ENCODE data around the gene FNDC7. TPM values are rescaled to one million over a fixed set of nuclear protein-coding genes. Genes with fewer than 3 reads are reported as not detected.
"Not testable (repeated sequence)": the region's sequence is repeated elsewhere in the genome, so short reads cannot be mapped to it uniquely, and the experiment has no call there.

Gene FNDC7
- not detected for total RNA-seq

- no peak for DNase-seq (ENCODE audit: low spot score in 2 of 2)
- intact Hi-C loops (cut with DNase I; ENCODE audit: low total_unique reads) = no loop called here
- Histone ChIP-seq H3K4me1 (no peaks in the 10 kb centered on the region), H3K27me3 (no peaks in the 10 kb centered on the region), H3K36me3 (no peaks in the 10 kb centered on the region), H3K27ac (no peak within 1 kb of the TSS), H3K4me3 (no peak within 1 kb of the TSS), H3K9me3 (no peaks in the 10 kb centered on the region)
- TF ChIP-seq POLR2AphosphoS5 (IDR thresholded peaks at IDR 0.05) (no peak), POLR2A (IDR thresholded peaks at IDR 0.05) (no peak)
- TF ChIP-seq, protein P1, sequence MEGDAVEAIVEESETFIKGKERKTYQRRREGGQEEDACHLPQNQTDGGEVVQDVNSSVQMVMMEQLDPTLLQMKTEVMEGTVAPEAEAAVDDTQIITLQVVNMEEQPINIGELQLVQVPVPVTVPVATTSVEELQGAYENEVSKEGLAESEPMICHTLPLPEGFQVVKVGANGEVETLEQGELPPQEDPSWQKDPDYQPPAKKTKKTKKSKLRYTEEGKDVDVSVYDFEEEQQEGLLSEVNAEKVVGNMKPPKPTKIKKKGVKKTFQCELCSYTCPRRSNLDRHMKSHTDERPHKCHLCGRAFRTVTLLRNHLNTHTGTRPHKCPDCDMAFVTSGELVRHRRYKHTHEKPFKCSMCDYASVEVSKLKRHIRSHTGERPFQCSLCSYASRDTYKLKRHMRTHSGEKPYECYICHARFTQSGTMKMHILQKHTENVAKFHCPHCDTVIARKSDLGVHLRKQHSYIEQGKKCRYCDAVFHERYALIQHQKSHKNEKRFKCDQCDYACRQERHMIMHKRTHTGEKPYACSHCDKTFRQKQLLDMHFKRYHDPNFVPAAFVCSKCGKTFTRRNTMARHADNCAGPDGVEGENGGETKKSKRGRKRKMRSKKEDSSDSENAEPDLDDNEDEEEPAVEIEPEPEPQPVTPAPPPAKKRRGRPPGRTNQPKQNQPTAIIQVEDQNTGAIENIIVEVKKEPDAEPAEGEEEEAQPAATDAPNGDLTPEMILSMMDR (IDR thresholded peaks at IDR 0.05) = no peak
Measured at GRCh38 chr1:108712606-108713150, at the start of gene FNDC7. FNDC7 (plus strand) TSS chr1:108712908; CDS start chr1:108712934, 26 bp downstream.

- intact Hi-C loops (cut with DNase I; ENCODE audit: low total_unique reads) = no loop called here
- TF ChIP-seq, protein P1 (IDR thresholded peaks at IDR 0.05) = no peak
- TF ChIP-seq POLR2A (IDR thresholded peaks at IDR 0.05) (no peak), POLR2AphosphoS5 (IDR thresholded peaks at IDR 0.05) (no peak)
- H3K4me3 ChIP-seq = no peak overlapping the region
Measured at GRCh38 chr1:108663074-108663473, 49.6 kb upstream of the FNDC7 start.

GRCh38 chr1:108664481-108664880, 48.2 kb upstream of the FNDC7 start:
- Histone ChIP-seq H3K9me3 (no peaks in the 10 kb centered on the region), H3K4me1 (no peaks in the 10 kb centered on the region), H3K27me3 (no peaks in the 10 kb centered on the region), H3K36me3 (no peaks in the 10 kb centered on the region), H3K4me3 (no peak overlapping the region), H3K27ac (no peak overlapping the region)
- TF ChIP-seq POLR2AphosphoS5 (IDR thresholded peaks at IDR 0.05) (no peak), POLR2A (IDR thresholded peaks at IDR 0.05) (no peak)
- TF ChIP-seq, protein P1 (IDR thresholded peaks at IDR 0.05) = no peak
- DNase-seq (ENCODE audit: low spot score in 2 of 2) = no peak
- intact Hi-C loops (cut with DNase I; ENCODE audit: low total_unique reads) = no loop called here

More at GRCh38 chr1:108663074-108663473, 49.6 kb upstream of the FNDC7 start:
- no peak overlapping the region for H3K27ac ChIP-seq
- DNase-seq (ENCODE audit: low spot score in 2 of 2) = no peak
- H3K9me3 ChIP-seq = no peaks in the 10 kb centered on the region
- H3K27me3 ChIP-seq = no peaks in the 10 kb centered on the region
- H3K4me1 ChIP-seq = no peaks in the 10 kb centered on the region
- H3K36me3 ChIP-seq = no peaks in the 10 kb centered on the region

DNA sequence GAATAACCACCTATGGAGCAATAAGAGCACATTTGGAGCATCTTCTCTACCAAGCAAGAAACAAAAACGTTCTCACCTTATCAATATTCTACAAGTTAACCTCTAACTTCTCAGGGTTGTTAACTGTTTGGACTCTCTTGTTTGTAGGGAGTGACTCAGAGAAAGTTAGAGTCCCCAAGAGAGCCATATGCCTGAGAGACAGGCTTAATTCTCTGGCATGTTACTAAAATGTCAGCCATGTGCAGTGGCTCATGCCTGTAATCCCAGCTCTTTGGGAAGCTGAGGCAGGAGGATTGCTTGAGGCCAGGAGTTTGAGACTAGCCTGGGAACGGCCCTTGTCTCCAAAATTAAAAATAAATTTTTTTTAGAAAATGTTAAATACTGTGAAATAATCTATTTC, 47.6 kb upstream of the FNDC7 start:
- H3K4me1 ChIP-seq = no peaks in the 10 kb centered on the region
- no peak overlapping the region for H3K4me3 ChIP-seq
- no peak for DNase-seq (ENCODE audit: low spot score in 2 of 2)
- TF ChIP-seq POLR2AphosphoS5 (IDR thresholded peaks at IDR 0.05) (no peak), POLR2A (IDR thresholded peaks at IDR 0.05) (no peak)
- TF ChIP-seq, protein P1 (IDR thresholded peaks at IDR 0.05) = no peak
- H3K27ac ChIP-seq = no peak overlapping the region
- intact Hi-C loops (cut with DNase I; ENCODE audit: low total_unique reads) = no loop called here
- H3K27me3 ChIP-seq = no peaks in the 10 kb centered on the region
- no peaks in the 10 kb centered on the region for H3K36me3 ChIP-seq
- no peaks in the 10 kb centered on the region for H3K9me3 ChIP-seq

DNA sequence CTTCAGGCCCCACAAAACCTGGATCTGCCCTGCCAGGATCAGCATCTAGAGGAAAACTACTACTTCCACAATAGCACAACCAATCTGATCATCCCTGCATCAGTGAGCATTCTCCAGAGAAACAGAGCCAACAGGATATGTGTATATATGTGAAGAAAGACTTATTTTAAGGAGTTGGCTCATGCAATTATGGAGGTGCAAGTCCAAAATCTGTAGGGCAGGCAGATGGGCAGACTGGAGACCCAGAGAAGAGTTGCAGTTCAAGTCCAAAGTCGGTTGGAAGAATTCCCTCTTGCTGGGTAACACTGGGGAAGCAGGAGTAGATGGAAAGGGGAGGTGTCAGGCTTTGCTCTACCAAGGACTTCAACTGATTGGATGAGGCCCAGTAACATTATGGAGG, 46.9 kb upstream of the FNDC7 start:
- no peaks in the 10 kb centered on the region for H3K9me3 ChIP-seq
- no peaks in the 10 kb centered on the region for H3K27me3 ChIP-seq
- intact Hi-C loops (cut with DNase I; ENCODE audit: low total_unique reads) = no loop called here
- TF ChIP-seq, protein P1 (IDR thresholded peaks at IDR 0.05) = no peak
- H3K4me3 ChIP-seq = no peak overlapping the region
- no peak overlapping the region for H3K27ac ChIP-seq
- DNase-seq (ENCODE audit: low spot score in 2 of 2) = no peak
- H3K36me3 ChIP-seq = no peaks in the 10 kb centered on the region
- H3K4me1 ChIP-seq = no peaks in the 10 kb centered on the region

DNA sequence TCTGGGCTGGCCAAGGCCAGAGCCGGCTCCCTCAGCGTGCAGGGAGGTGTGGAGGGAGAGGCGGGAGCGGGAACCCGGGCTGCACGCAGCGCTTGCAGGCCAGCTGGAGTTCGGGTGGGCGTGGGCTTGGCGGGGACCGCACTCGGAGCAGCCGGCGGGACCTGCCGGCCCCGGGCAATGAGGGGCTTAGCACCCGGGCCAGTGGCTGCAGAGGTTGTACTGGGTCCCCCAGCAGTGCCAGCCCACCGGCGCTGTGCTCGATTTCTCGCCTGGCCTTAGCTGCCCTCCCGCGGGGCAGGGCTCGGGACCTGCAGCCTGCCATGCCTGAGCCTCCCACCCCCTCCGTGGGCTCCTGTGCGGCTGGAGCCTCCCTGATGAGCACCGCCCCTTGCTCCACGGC, 45.3 kb upstream of the FNDC7 start:
- intact Hi-C loops (cut with DNase I; ENCODE audit: low total_unique reads); H3K27me3 ChIP-seq; H3K4me3 ChIP-seq; H3K27ac ChIP-seq; DNase-seq (ENCODE audit: low spot score in 2 of 2); H3K9me3 ChIP-seq; H3K36me3 ChIP-seq; H3K4me1 ChIP-seq: not testable (repeated sequence)

Measured in breast epithelium (tissue), 4 donors.